GM19193 (cell line): ENCODE data around the gene BACE1-AS.

Experiments
- POLR2A ChIP-seq: IDR thresholded peaks from 4 replicates; pipeline ENCODE4 v1.6.1; 2011; ENCODE audit not compliant: insufficient read depth, insufficient read length; ENCODE audit errors: extremely low read depth

Gene BACE1-AS

DNA sequence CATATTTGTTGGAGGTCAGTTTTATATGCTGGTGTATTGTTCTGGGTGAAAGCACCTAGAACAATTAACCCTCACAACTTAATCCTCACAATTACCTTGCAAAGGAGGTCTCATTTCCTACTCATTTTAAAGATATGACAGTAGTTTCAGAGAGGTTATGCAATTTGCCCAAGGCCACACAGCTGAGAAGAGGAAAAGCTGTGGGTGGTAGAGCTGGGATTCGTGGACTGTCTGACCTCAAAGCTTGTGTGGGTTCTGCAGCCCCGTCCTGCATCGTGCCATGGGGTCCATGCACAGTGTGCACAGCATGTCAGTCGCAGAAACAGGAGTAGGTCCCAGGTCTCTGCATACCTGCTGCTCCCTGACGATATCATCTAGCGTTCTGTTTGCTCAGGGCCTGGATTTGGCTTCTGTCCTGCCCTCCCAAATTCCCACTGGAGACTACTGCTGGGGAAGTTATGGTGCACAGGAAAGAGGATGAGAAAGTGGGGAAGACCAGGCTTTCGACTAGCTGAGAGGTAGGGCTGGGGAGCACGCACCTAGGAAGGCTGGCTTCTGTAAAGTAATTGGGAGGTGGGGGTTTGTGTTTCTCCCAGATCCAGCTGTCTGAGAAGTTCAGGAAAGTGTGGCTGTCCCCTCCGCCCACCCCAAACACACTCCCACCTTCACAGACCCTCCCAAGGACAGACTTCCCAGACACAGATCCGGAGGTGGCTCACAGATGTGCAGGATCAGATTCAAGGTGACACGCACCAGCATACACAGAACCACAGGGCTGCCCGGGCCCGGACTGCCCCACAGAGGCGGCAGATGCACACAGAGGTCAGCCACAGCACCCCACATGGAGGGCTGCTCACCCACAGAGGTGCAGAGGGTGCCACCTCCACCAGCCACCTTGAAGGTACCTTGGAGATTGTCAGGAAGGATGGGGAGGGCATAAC lies 23.0 kb downstream of the BACE1-AS start:
- TF ChIP-seq POLR2A = no peak

DNA sequence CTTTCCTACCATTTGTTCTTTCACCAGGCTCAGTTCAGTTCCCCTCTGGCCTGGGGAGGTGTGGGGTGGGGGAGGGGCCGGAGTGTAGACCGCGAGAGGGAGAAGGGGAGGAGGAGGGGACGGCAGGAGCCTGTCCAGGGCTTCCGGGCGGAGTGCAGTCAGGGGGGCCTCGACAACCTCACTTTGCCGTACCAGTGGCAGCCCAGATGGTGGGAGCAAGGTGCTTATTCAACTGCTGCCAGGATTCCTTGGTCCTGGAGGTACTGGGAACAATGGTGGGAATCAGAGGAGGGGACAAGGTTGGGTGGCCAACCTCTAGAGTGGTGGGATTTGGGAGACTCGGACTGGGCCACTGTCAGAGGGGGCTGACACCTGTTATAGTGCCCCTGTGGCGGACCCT lies 23.7 kb downstream of the BACE1-AS start:
- TF ChIP-seq POLR2A = no peak

DNA sequence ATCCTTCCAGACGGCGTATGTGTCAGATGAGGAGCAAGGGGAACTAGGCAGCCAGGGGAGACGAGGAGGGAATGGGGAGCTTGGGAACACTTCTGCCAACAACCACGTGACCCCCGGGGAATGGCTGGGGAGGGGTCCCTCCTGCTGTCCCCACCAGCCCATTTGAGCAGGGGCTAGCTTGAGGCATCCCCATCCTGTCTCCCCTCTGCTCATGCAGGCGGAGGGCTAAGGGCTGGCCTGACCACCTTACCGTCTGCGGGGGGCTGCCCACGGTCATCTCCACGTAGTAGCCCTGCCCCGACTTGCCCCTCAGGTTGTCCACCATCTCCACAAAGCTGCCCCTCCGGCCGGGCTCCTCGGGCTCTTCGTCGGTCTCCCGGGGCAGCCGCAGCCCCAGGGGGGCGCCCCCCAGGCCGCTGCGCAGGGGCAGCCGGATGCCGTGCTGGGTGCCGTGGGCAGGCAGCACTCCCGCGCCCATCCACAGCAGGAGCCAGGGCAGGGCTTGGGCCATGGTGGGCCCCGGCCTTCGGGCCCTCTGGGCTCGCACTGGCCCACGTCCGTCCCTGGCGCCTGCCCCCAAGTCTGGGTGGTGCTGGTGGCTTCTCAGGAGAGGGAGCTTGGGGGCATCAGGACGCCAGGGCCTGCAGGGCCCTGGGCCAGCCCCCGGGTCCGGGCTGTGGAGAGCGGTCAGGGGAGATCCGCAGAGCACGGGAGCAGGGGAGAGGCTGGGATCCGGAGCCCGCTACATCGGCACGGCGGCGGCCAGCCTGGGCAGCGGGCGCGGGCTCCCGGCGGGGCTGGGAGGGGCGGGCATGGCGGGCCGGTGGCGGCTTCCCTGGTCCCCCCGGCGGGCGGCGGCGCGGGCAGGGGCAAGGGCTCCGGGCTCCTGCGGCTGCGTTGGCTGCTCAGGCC lies 24.4 kb downstream of the BACE1-AS start:
- no peak for TF ChIP-seq POLR2A

DNA sequence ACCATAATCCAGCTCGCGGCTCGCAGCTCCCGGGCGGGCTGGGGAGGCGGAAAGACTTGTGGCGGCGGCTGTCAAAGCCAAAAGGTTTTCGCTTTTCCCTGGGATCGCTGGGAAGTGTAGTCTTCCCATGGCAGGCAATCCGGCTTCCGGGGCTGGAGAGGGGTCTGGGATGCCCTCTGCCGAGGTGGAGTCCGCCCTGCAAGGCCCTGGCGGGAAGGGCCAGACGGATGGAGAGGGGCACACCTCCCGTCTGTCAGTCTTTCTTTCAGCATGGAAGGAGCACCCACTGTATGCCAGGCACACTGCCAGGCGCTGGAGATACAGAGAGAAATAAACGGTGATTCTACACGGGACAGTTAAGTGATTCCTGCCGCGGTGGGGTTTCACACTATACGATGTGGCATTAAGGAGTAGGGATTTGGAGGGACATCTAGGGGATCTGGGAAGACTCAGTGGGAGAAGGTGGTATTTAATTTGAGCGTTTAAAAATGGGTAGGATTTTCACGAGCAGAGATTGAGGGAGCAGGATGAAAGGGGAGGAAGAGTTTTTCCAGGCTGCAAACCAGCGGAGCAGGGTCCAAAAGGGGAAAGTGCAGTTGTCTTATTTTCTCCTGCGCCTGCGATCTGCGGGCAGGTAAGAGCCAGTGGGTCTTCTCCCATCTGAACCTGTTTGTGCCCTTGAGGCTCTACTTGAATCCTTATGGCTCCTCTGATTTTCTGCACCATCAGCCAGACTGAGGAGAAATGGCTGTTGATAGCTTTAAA lies 25.2 kb downstream of the BACE1-AS start, which contains the start of gene BACE1:
TSS of gene BACE1 (minus strand) at position 60 of the 765 bp plus-strand sequence. CDS start 461 bp downstream, outside the sequence.
- no peak for TF ChIP-seq POLR2A

GRCh38 chr11:117318738-117319137 lies 27.6 kb downstream of the BACE1-AS start:
- no peak for TF ChIP-seq POLR2A

GRCh38 chr11:117319214-117319840 lies 28.2 kb downstream of the BACE1-AS start:
- TF ChIP-seq POLR2A = no peak

DNA sequence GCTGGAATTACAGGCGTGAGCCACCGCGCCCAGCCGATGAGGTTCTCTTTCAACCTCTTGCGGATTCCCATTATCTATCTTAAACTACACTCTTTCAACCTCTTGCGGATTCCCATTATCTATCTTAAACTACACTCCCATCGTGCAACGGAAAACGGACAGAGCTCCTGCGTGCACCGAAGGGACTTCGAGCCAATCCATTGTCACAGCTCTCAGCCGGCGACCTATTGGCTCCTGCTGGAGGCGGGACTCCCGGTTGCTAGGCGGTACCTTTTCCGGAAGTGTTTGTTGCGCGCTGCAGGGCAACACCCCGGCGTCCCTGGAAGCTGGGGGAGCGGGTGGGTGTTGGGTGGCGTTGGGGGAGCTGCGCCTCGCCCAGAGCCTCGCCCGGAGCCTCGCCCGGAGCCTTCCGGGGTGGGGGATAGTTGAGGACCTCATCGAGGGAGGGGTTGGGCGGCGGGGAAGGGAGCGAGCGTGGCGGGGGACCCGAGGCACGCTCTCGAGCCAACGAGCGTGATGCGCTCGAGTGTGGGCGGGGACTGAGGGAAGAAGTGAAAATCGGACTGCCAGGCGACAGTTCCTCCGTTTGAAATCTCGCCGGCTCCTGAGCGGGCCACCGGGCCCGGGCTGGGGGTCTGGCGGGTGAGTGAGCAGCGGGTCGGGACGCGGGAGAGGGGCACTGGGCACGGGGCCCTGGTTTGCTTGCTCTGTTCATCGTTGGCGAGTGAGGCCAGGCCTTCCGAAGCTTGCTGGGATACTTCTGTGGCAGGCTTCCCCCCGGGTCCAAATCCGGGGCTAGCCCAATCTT lies 36.6 kb downstream of the BACE1-AS start, which contains the start of gene CEP164:
TSS of gene CEP164 (plus strand) at position 288 of the 808 bp plus-strand sequence. CDS start 10,733 bp downstream, outside the sequence.
- peak; percentile 89 for TF ChIP-seq POLR2A

- TF ChIP-seq POLR2A = no peak
These were observed 37.3 kb downstream of the BACE1-AS start for GRCh38 chr11:117328375-117329010.

DNA sequence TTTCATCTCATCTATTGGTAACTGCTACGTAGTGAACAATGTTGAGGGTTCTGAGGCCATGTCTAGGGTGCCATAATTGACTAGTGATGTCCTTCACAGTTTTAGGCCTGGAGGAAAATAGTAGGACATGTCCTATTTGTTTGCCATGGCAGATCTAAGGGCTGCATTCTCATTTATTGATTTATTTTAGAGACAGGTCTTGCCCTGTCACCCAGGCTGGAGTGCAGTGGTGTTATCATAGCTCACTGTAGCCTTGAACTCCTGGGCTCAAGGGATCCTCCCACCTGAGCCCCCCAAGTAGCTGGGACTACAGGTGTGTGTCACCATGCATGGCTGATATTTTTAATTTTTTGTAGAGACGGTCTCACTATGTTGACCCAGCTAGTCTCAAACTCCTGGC lies 41.7 kb downstream of the BACE1-AS start:
- TF ChIP-seq POLR2A = no peak

DNA sequence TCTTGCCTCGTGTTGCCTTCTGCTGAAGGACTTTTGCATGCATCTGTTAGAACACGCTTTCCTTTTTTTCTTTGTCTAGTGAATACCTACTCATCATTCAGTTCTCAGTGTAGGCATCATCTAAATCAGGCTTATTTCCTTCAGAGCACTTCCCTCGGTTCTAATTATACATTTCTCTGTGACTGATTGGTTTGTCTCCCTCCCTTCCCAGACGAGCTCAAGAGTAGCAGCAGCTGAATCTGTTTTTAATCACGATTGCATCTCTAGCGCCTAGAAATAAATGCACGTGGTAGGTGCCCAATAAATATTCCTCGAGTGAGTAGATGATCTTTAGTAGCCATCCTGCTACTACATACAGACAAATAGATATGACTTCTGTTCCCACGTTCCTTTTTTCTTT lies 42.8 kb downstream of the BACE1-AS start:
- no peak for TF ChIP-seq POLR2A

DNA sequence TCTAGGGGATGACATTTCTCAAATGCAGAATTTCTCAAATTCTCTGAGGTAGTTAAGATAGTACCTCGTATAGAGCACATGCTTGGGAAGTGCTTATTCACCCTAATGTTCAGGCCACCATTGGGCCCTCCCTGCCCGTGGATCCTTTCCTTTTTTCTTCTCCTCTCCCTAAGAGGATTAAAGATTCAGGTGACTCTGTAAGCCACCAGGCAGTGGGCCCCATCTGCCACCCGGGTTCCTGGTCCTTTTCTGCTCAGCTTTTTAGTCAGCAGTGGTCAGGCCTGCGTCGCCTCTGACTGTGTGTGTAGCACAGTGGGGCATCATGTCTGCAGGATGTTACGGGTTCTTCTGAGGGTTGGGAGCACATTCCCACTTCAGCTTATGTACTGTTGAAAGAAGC lies 43.8 kb downstream of the BACE1-AS start:
- no peak for TF ChIP-seq POLR2A

DNA sequence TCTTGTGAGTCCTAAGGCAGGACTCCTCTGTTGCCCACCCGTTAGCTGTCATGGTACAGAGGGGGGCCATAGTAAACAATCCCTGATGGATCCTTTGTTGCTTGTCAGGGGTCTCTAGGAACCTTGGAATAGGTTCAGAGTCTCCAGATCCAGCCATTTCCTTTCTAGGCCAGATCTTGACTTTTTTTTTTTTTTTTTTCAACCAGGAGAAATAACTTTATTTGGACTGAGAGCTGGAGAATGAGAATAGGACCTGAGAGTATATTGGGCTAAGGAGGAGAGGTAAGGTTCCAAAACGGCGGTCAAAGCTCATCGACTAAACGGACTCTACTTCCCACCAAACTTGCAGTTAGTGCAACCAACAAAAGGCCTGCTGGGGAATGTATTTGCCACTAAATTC lies 44.3 kb downstream of the BACE1-AS start:
- no peak for TF ChIP-seq POLR2A

- TF ChIP-seq POLR2A = no peak
These were observed 45.9 kb downstream of the BACE1-AS start for GRCh38 chr11:117337076-117337475.
